Measurements from ENCODE around the gene SMIM13.

SMIM13 gene

GRCh38 chr6:11181478-11182136 lies 88.0 kb downstream of the SMIM13 start:
- no peak for DNase-seq (ENCODE audit: extremely low read depth, low read depth)
- TF ChIP-seq CTCF (IDR thresholded peaks at IDR 0.05; ENCODE audit: low read depth, low read length) = no peak

GRCh38 chr6:11183761-11184362 lies 90.2 kb downstream of the SMIM13 start:
- TF ChIP-seq CTCF (IDR thresholded peaks at IDR 0.05; ENCODE audit: low read depth, low read length) = no peak
- DNase-seq (ENCODE audit: extremely low read depth, low read depth) = no peak

- no peak for DNase-seq (ENCODE audit: extremely low read depth, low read depth)
- TF ChIP-seq CTCF (IDR thresholded peaks at IDR 0.05; ENCODE audit: low read depth, low read length) = no peak
Measured at GRCh38 chr6:11185204-11185842, 91.7 kb downstream of the SMIM13 start.

- TF ChIP-seq CTCF (IDR thresholded peaks at IDR 0.05; ENCODE audit: low read depth, low read length) = no peak
- no peak for DNase-seq (ENCODE audit: extremely low read depth, low read depth)
Measured at GRCh38 chr6:11187301-11187700, 93.7 kb downstream of the SMIM13 start.

All from AG09319 (cell line).